Parathyroid adenoma (tissue), 2 donors: ENCODE data around the gene RASA3.
A peak's percentile ranks its signal among the peaks of the same experiment; 100 is the strongest.

Source experiments
- H2AFZ ChIP-seq: fragments of 300-600 bp; sonication (generic); one replicate; pipeline ENCODE4 v1.7.0; 2017; ENCODE audit warnings: antibody characterized with exemption, mild to moderate bottlenecking
- H3K27ac ChIP-seq: fragments of 300-600 bp; sonication (generic); one replicate; pipeline ENCODE4 v1.7.0; 2017
- H3K27me3 ChIP-seq: fragments of 300-600 bp; sonication (generic); one replicate; pipeline ENCODE4 v1.7.0; 2017; ENCODE audit warnings: low read length; ENCODE audit not compliant: control insufficient read depth, insufficient read depth
- H3K36me3 ChIP-seq: fragments of 300-600 bp; sonication (generic); one replicate; pipeline ENCODE4 v1.7.0; 2017; ENCODE audit warnings: low read length; ENCODE audit not compliant: control insufficient read depth, insufficient read depth
- H3K4me1 ChIP-seq: fragments of 300-600 bp; sonication (generic); one replicate; pipeline ENCODE4 v1.7.0; 2017; ENCODE audit warnings: control low read depth
- H3K4me2 ChIP-seq: fragments of 300-600 bp; sonication (generic); one replicate; pipeline ENCODE4 v1.7.0; 2017; ENCODE audit warnings: low read length
- H3K4me3 ChIP-seq: fragments of 300-600 bp; sonication (generic); one replicate; pipeline ENCODE4 v1.7.0; 2017; ENCODE audit warnings: low read depth, low read length
- H3K79me2 ChIP-seq: fragments of 300-600 bp; sonication (generic); one replicate; pipeline ENCODE4 v1.7.0; 2017; ENCODE audit warnings: control low read depth
- H3K9ac ChIP-seq: fragments of 300-600 bp; sonication (generic); one replicate; pipeline ENCODE4 v1.7.0; 2017; ENCODE audit warnings: mild to moderate bottlenecking
- H3K9me3 ChIP-seq: fragments of 300-600 bp; sonication (generic); one replicate; pipeline ENCODE4 v1.7.0; 2017; ENCODE audit warnings: low read length; ENCODE audit not compliant: control insufficient read depth
- CTCF ChIP-seq: fragments of 300-600 bp; sonication (generic); IDR thresholded peaks from one replicate; pipeline ENCODE4 v1.7.0; 2017; ENCODE audit warnings: antibody characterized with exemption, mild to moderate bottlenecking
- donor health status: primary hyperparathyroidism.

RASA3 gene

GRCh38 chr13:113949546-113949945 lies 182.9 kb downstream of the RASA3 start:
- no peaks in the 10 kb centered on the region for H3K27me3 ChIP-seq
- no peak for TF ChIP-seq CTCF
- no peak overlapping the region for H3K4me2 ChIP-seq
- no peaks in the 10 kb centered on the region for H3K9me3 ChIP-seq
- no peaks in the 10 kb centered on the region for H3K36me3 ChIP-seq
- H3K9ac ChIP-seq: no peak overlapping the region
- no peak overlapping the region for H3K4me3 ChIP-seq
- no peak overlapping the region for H3K27ac ChIP-seq
- no peak overlapping the region for H2AFZ ChIP-seq
- H3K79me2 ChIP-seq: no peaks in the 10 kb centered on the region
- no peaks in the 10 kb centered on the region for H3K4me1 ChIP-seq

GRCh38 chr13:113948034-113948742 lies 184.2 kb downstream of the RASA3 start:
- no peak overlapping the region for H3K4me3 ChIP-seq
- no peaks in the 10 kb centered on the region for H3K36me3 ChIP-seq
- no peak overlapping the region for H2AFZ ChIP-seq
- H3K79me2 ChIP-seq: no peaks in the 10 kb centered on the region
- H3K4me2 ChIP-seq: no peak overlapping the region
- H3K9ac ChIP-seq: no peak overlapping the region
- H3K27ac ChIP-seq: no peak overlapping the region
- no peaks in the 10 kb centered on the region for H3K4me1 ChIP-seq
- no peaks in the 10 kb centered on the region for H3K9me3 ChIP-seq
- no peak for TF ChIP-seq CTCF
- H3K27me3 ChIP-seq: no peaks in the 10 kb centered on the region

GRCh38 chr13:113947311-113948033 lies 185.0 kb downstream of the RASA3 start:
- Histone ChIP-seq H3K4me2 (no peak overlapping the region), H3K36me3 (no peaks in the 10 kb centered on the region), H3K4me3 (no peak overlapping the region), H3K79me2 (no peaks in the 10 kb centered on the region), H3K9ac (no peak overlapping the region), H3K4me1 (no peaks in the 10 kb centered on the region), H3K27ac (no peak overlapping the region), H2AFZ (no peak overlapping the region), H3K9me3 (no peaks in the 10 kb centered on the region), H3K27me3 (no peaks in the 10 kb centered on the region)
- peak; percentile 46 for TF ChIP-seq CTCF

- Histone ChIP-seq H3K9me3 (no peaks in the 10 kb centered on the region), H3K27ac (no peak overlapping the region), H2AFZ (no peak overlapping the region), H3K9ac (no peak overlapping the region), H3K27me3 (no peaks in the 10 kb centered on the region), H3K79me2 (no peaks in the 10 kb centered on the region), H3K4me3 (no peak overlapping the region), H3K36me3 (no peaks in the 10 kb centered on the region), H3K4me1 (no peaks in the 10 kb centered on the region), H3K4me2 (no peak overlapping the region)
- no peak for TF ChIP-seq CTCF
Observed at GRCh38 chr13:113946409-113947181, 185.8 kb downstream of the RASA3 start.
